Colonic mucosa (tissue), 4 donors: ENCODE measurements around the gene PC. TPM values are rescaled to one million over a fixed set of nuclear protein-coding genes. Genes with fewer than 3 reads are reported as not detected.

Experiments
- DNase-seq: peaks from one replicate; pipeline ENCODE4 v3.0.0-alpha.2; 2020
- H3K27ac ChIP-seq: fragments of 200-600 bp; one replicate; pipeline ENCODE4 v1.8.0; 2021
- H3K27me3 ChIP-seq: fragments of 200-600 bp; one replicate; pipeline ENCODE4 v1.8.0; 2021
- H3K36me3 ChIP-seq: fragments of 200-600 bp; one replicate; pipeline ENCODE4 v1.8.0; 2021
- H3K4me1 ChIP-seq: fragments of 200-600 bp; one replicate; pipeline ENCODE4 v1.8.0; 2021; ENCODE audit warnings: mild to moderate bottlenecking
- H3K4me3 ChIP-seq: fragments of 200-600 bp; one replicate; pipeline ENCODE4 v1.8.0; 2021
- H3K9ac ChIP-seq, 2 donors: one replicate each; pipeline ENCODE4 v1.7.0; 2013; ENCODE audit warnings: control low read depth in 2 of 2, low read depth in 2 of 2, low read length in 2 of 2
- H3K9me3 ChIP-seq: fragments of 200-600 bp; one replicate; pipeline ENCODE4 v1.8.0; 2021
- intact Hi-C: fragments of 100-400 bp; cut with DNase I; formaldehyde crosslinking; loops from one replicate; pipeline ENCODE4 v1.14.1; 2022
- total RNA-seq, 2 donors: library from RNA; stranded (reverse); fragmentation: NEBNext Ultra II Directional in 1 of 2; extraction: Animal tissue kit (Norgen Biotek cat#: 25700) in 1 of 2; gene quantifications; one replicate each; pipeline ENCODE4 v1.2.1, GENCODE V29; 2021
- TF ChIP-seq, protein P1 (sequence below): fragments of 200-600 bp; IDR thresholded peaks from one replicate; pipeline ENCODE4 v1.8.0; 2022; ENCODE audit warnings: antibody characterized with exemption, mild to moderate bottlenecking
- donor health status: healthy.
- donor health status: DM: no; HTN: no; CAD: no.
- donor health status: DM: no; HTN: no; CAD: no.

PC gene
- total RNA-seq, 2 donors from 2014 or later: 47.7 to 60.1 TPM

GRCh38 chr11:66981976-66982578 is 23.9 kb upstream of the PC start:
- H3K9ac ChIP-seq: no peak overlapping the region
- H3K27me3 ChIP-seq: no peaks in the 10 kb centered on the region
- no peaks in the 10 kb centered on the region for H3K36me3 ChIP-seq
- H3K4me1 ChIP-seq: peaks cover 9% of the 10 kb centered on the region
- no peaks in the 10 kb centered on the region for H3K9me3 ChIP-seq
- no peak overlapping the region for H3K27ac ChIP-seq
- DNase-seq: peak; percentile 97
- intact Hi-C loops: no loop called here
- no peak overlapping the region for H3K4me3 ChIP-seq
- TF ChIP-seq, protein P1, sequence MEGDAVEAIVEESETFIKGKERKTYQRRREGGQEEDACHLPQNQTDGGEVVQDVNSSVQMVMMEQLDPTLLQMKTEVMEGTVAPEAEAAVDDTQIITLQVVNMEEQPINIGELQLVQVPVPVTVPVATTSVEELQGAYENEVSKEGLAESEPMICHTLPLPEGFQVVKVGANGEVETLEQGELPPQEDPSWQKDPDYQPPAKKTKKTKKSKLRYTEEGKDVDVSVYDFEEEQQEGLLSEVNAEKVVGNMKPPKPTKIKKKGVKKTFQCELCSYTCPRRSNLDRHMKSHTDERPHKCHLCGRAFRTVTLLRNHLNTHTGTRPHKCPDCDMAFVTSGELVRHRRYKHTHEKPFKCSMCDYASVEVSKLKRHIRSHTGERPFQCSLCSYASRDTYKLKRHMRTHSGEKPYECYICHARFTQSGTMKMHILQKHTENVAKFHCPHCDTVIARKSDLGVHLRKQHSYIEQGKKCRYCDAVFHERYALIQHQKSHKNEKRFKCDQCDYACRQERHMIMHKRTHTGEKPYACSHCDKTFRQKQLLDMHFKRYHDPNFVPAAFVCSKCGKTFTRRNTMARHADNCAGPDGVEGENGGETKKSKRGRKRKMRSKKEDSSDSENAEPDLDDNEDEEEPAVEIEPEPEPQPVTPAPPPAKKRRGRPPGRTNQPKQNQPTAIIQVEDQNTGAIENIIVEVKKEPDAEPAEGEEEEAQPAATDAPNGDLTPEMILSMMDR: no peak

DNA sequence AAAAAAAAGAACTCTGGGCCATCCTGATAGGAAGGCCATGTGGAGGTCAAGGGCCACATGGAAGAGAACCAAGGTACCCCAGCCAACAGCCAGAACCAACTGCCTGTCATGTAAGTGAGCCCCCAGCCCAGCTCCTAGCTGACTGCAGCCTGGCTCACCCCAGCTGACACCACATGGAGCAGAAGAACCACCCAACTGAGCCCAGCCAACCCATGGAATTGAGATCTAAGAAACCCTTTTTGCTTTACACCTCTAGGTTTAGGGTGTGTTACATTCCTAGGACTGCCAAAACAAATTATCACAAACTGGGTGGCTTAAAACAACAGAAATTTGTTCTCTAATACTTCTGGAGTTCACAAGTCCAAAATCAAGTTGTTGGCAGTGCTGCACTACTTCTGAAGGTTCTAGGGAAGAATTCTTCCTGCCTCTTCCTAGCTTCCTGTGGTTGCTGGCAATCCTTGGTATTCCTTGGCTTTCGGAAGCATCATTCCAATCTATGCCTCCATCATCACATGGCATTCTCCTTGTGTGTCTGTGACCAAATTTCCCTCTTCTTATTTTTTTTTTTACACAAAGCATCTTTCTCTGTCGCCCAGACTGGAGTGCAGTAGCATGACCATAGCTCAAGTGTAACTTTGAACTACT is 21.3 kb upstream of the PC start:
- H3K27ac ChIP-seq: no peak overlapping the region
- DNase-seq: no peak
- H3K36me3 ChIP-seq: no peaks in the 10 kb centered on the region
- no peak overlapping the region for H3K4me3 ChIP-seq
- peaks cover 9% of the 10 kb centered on the region for H3K4me1 ChIP-seq
- no peak overlapping the region for H3K9ac ChIP-seq
- no peaks in the 10 kb centered on the region for H3K27me3 ChIP-seq
- TF ChIP-seq, protein P1: no peak
- intact Hi-C loops: no loop called here
- H3K9me3 ChIP-seq: no peaks in the 10 kb centered on the region

GRCh38 chr11:66978717-66979116 is 20.5 kb upstream of the PC start:
- no peak for DNase-seq
- Histone ChIP-seq H3K4me1 (peaks cover 9% of the 10 kb centered on the region), H3K36me3 (no peaks in the 10 kb centered on the region), H3K27me3 (no peaks in the 10 kb centered on the region), H3K27ac (no peak overlapping the region), H3K4me3 (no peak overlapping the region), H3K9me3 (no peaks in the 10 kb centered on the region), H3K9ac (no peak overlapping the region)
- intact Hi-C loops: no loop called here
- TF ChIP-seq, protein P1: no peak

- intact Hi-C loops: no loop called here
- Histone ChIP-seq H3K27ac (no peak overlapping the region), H3K27me3 (no peaks in the 10 kb centered on the region), H3K36me3 (no peaks in the 10 kb centered on the region), H3K4me3 (no peak overlapping the region), H3K9ac (no peak overlapping the region), H3K9me3 (no peaks in the 10 kb centered on the region), H3K4me1 (peaks cover 9% of the 10 kb centered on the region)
- TF ChIP-seq, protein P1: no peak
- DNase-seq: no peak
These were observed 20.0 kb upstream of the PC start for GRCh38 chr11:66978229-66978628.

DNA sequence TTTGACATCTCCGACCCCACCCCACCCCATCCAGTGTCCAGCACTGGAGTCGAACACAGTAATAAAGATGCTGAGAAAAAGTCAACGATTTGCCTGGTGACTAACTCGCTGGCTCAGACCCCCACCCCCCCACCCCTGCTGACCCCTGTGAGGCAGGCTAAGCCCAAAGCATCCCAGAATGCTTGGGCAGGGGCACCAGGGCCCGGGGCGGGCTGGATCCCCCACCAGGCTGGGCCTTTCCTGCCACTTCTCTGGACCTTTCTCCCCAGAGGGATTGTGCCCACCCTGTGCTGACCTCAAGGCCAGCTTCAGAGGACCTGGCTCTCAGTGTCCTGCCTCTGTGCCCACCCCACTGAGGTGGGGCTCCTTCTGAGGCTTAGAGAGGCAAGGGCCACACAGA is 18.7 kb upstream of the PC start:
- intact Hi-C loops: no loop called here
- TF ChIP-seq, protein P1: no peak
- no peak for DNase-seq

More for the DNA sequence above, 18.7 kb upstream of the PC start:
- H3K9me3 ChIP-seq: no peaks in the 10 kb centered on the region
- H3K9ac ChIP-seq: no peak overlapping the region
- H3K27me3 ChIP-seq: no peaks in the 10 kb centered on the region
- H3K4me3 ChIP-seq: no peak overlapping the region
- H3K4me1 ChIP-seq: peaks cover 4% of the 10 kb centered on the region
- H3K27ac ChIP-seq: no peak overlapping the region
- H3K36me3 ChIP-seq: no peaks in the 10 kb centered on the region
